ENCODE measurements around the gene NINJ2. TPM values are rescaled to one million over a fixed set of nuclear protein-coding genes. Genes with fewer than 3 reads are reported as not detected.

Gene NINJ2
- total RNA-seq, 1 experiment from 2014 or later: 0.24 TPM

GRCh38 chr12:552466-552865, 110.8 kb downstream of the NINJ2 start:
- Mint-ChIP-seq H3K9me3 (no peaks in the 10 kb centered on the region; a peak in 1 of 5 replicates), H3K27ac (no peak overlapping the region; a peak in 1 of 7 replicates), H3K4me1 (no peaks in the 10 kb centered on the region), H3K27me3 (ENCODE audit: low read depth) (no peaks in the 10 kb centered on the region), H3K36me3 (ENCODE audit: insufficient read depth in 1 of 3, low read depth in 3 of 3) (peaks cover 14 to 51% (median 21%) of the 10 kb centered on the region in 3 experiments), H3K4me3 (no peak overlapping the region)
- DNase-seq: no peak
- H4K8ac ChIP-seq (replicated peaks; ENCODE audit: insufficient read length, low read depth, low read length): no peak overlapping the region
- H3K4me1 ChIP-seq (ENCODE audit: insufficient read depth, low read length): no peaks in the 10 kb centered on the region
- H3K23me2 ChIP-seq (ENCODE audit: insufficient read length, low read depth, low read length, poor library complexity, severe bottlenecking): no peaks in the 10 kb centered on the region
- H3T11ph ChIP-seq (ENCODE audit: low read length): no peak overlapping the region
- H3K14ac ChIP-seq (ENCODE audit: insufficient read depth, low read length): no peak overlapping the region
- no peak overlapping the region for H3K4me2 ChIP-seq (ENCODE audit: insufficient read depth, insufficient read length, low read length)
- no peak overlapping the region for H3K27ac ChIP-seq (ENCODE audit: insufficient read length, low read depth, low read length)
- H3K18ac ChIP-seq (ENCODE audit: insufficient read length, low read depth, low read length): no peak overlapping the region
- H2AFZ ChIP-seq (ENCODE audit: low read length): no peak overlapping the region
- TF ChIP-seq, protein P1, sequence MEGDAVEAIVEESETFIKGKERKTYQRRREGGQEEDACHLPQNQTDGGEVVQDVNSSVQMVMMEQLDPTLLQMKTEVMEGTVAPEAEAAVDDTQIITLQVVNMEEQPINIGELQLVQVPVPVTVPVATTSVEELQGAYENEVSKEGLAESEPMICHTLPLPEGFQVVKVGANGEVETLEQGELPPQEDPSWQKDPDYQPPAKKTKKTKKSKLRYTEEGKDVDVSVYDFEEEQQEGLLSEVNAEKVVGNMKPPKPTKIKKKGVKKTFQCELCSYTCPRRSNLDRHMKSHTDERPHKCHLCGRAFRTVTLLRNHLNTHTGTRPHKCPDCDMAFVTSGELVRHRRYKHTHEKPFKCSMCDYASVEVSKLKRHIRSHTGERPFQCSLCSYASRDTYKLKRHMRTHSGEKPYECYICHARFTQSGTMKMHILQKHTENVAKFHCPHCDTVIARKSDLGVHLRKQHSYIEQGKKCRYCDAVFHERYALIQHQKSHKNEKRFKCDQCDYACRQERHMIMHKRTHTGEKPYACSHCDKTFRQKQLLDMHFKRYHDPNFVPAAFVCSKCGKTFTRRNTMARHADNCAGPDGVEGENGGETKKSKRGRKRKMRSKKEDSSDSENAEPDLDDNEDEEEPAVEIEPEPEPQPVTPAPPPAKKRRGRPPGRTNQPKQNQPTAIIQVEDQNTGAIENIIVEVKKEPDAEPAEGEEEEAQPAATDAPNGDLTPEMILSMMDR (conservative IDR thresholded peaks at IDR 0.05): no peak
- H3K9ac ChIP-seq (ENCODE audit: extremely low read depth, insufficient read length, low read length): no peak overlapping the region
- no peak overlapping the region for H2BK15ac ChIP-seq (ENCODE audit: low read depth, low read length)
- H2BK12ac ChIP-seq (ENCODE audit: insufficient read length, low read depth, low read length): no peak overlapping the region
- H4K5ac ChIP-seq (ENCODE audit: insufficient read length, low read depth, low read length): no peak overlapping the region
- no peaks in the 10 kb centered on the region for H3K27me3 ChIP-seq (ENCODE audit: insufficient read depth, low read length)
- H2AK5ac ChIP-seq (ENCODE audit: insufficient read length, low read length): no peak overlapping the region
- no peak overlapping the region for H2BK5ac ChIP-seq (ENCODE audit: insufficient read length, low read length)
- no CpG with 5 or more reads among the region's 6 CpGs for WGBS (ENCODE audit: extremely low coverage, insufficient read length, low lambda C conversion rate)
- no peak overlapping the region for H2BK20ac ChIP-seq (ENCODE audit: low read depth, low read length, poor library complexity, severe bottlenecking)
- H3K79me2 ChIP-seq (ENCODE audit: insufficient read depth, low read length): no peaks in the 10 kb centered on the region
- no peaks in the 10 kb centered on the region for H4K20me1 ChIP-seq (ENCODE audit: control insufficient read depth, insufficient read depth, insufficient read length)
- H3K4ac ChIP-seq (ENCODE audit: low read depth, low read length): no peak overlapping the region
- no peak overlapping the region for H2BK120ac ChIP-seq (ENCODE audit: low read depth, low read length, poor library complexity, severe bottlenecking)
- H3K9me3 ChIP-seq (ENCODE audit: control insufficient read depth, low read depth, low read length): no peaks in the 10 kb centered on the region
- no peak overlapping the region for H3K56ac ChIP-seq (ENCODE audit: insufficient read length, low read depth, low read length)
- H4K91ac ChIP-seq (ENCODE audit: insufficient read length, low read depth, low read length): no peak overlapping the region
- no peak overlapping the region for H3K23ac ChIP-seq (ENCODE audit: insufficient read length, low read depth, low read length)
- H3K79me1 ChIP-seq (ENCODE audit: insufficient read depth, low read depth, low read length, poor library complexity, severe bottlenecking): no peaks in the 10 kb centered on the region

Measured in H9 (cell line).